GM19351 (cell line): ENCODE data around the gene CARD14.
"Not testable (repeated sequence)": the region's sequence is repeated elsewhere in the genome, so short reads cannot be mapped to it uniquely, and the experiment has no call there.

Experiments
- ATAC-seq: cut with Tn5 transposase; IDR thresholded peaks from one replicate; pipeline ENCODE4 v1.9.1; 2021; ENCODE audit warnings: mild to moderate bottlenecking, moderate library complexity; ENCODE audit not compliant: unreplicated experiment

CARD14 gene

DNA sequence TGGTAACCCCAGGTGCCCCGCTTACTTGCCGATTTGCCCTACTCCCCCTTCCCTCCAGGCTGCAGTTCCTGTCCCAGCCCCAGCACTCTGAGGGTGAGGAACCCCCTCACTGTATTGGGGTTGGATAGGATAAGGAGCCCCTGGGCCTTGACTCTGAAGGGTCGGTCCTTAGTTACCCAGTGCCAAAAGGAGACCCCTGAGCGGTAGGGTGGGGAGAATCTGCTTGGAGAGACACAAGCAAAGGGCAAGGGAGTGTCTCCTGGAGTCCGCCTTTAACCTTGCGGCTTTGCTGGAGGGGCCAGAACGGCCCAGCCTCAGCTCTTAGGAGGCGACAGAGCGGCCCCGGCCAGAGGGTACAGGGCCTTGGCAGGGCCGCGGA lies 13.0 kb downstream of the CARD14 start:
- ATAC-seq: no peak

DNA sequence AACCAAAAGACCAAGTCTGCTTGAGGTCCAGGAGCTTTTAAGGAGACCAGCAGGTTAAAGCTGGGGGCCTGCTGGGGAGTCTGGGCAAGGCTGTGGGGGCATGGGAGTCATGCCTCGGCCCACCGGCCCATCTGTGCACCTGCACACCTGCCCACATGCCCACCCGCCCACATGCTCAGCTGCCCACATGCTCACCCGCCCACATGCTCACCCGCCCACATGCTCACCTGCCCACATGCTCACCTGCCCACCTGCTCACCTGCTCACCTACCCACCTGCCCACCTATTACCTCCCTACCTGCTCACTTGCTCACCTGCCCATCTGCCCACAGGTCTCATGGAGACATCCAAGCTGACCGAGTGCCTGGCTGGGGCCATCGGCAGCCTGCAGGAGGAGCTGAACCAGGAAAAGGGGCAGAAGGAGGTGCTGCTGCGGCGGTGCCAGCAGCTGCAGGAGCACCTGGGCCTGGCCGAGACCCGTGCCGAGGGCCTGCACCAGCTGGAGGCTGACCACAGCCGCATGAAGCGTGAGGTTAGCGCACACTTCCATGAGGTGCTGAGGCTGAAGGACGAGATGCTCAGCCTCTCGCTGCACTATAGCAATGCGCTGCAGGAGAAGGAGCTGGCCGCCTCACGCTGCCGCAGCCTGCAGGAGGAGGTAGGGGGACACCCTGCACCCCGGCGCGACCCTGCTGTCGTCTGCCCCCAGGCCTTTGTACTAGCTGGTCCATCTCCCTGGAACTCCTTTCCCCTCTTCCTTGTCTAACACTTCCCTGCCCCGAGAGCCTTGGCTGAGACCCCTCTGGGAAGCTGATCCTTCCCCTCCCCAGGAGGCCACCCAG lies 14.0 kb downstream of the CARD14 start:
- ATAC-seq: no peak

DNA sequence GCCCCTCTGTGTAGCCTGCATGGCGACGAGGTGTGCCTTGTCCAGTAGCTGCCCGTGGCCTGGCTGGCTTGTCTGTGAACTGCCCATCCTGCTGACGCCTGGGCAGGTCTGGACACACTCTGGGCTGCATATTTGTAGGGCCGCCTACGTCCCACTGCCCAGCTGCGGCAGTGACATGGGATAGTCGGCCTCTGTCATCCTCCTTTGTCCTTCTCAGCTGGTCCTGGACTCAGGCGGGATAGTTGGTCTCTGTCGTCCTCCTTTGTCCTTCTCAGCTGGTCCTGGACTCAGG lies 14.5 kb downstream of the CARD14 start:
- no peak for ATAC-seq

DNA sequence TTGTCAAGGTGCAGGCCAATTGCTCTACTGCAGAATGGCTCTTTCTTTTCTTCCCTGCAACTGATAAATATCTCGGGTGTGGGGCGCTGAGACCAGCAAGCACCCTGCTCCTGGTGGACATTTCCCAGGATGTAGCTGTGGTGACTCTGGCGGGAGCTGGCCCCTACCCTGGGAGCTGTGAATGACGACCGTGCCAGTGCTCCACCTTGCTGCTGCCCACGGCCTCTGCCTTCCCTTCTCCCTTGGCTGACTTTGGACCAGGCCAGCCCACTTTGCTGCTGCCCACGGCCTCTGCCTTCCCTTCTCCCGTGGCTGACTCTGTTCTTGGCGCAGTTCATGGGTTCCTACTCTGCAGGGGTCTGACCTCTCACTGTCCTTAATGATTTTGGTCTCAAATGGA lies 16.1 kb downstream of the CARD14 start:
- no peak for ATAC-seq

DNA sequence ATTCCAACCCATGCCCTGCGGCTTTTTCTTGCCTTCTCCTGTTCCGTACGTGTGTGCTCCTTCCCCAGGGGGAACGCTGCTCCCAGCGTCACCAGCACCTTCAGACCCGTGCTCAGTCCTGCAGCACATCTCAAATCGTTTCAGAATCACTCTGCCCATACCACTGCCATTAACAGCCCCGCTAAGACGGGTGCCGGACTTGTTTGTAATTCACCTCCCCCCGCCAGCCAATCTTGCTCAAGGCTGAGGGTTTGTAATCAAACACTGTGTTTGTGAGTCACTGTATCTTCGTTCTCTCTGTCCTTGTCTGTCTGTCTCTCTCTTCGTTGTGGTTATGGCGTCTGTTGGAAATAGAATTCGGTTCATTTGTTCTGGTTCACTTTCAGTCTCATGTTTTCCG lies 17.3 kb downstream of the CARD14 start:
- ATAC-seq: no peak

DNA sequence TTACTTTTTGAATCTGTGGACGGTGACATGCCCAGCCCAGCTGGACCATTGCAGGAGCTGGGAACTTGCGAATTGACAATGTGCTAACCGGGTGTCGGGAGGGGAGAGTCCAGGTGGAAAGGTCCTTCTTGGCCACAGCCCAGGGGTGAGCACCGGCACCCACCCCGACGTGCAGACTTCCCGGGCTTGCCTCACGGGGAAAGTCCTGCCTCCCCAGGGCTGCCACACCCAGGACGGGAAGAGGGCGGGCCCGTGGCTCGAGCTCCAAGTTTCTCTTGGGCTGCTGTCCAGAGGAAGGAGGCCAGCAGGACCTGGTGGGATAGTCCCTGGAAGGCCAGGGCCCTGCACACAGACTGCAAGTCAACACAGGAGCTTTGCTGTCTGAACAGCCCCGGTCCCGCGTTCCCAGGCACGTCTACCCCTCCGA lies 17.7 kb downstream of the CARD14 start:
- ATAC-seq: no peak

DNA sequence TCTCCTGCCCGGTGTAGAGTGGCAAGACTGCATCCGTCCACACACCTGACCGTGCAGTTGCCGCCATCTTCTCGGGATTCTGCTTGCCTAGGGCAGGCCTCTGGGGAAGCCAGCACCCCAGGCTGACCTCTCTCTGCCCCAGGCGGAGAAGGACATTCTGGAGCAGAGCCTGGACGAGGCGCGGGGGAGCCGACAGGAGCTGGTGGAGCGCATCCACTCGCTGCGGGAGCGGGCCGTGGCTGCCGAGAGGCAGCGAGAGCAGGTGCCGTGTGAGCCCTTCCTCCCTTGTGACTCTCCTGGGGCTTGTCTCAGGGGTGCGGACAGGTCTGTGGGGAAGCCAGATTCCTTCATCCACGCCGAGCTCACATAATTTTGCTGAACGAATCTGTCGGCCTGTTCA lies 19.8 kb downstream of the CARD14 start:
- no peak for ATAC-seq

DNA sequence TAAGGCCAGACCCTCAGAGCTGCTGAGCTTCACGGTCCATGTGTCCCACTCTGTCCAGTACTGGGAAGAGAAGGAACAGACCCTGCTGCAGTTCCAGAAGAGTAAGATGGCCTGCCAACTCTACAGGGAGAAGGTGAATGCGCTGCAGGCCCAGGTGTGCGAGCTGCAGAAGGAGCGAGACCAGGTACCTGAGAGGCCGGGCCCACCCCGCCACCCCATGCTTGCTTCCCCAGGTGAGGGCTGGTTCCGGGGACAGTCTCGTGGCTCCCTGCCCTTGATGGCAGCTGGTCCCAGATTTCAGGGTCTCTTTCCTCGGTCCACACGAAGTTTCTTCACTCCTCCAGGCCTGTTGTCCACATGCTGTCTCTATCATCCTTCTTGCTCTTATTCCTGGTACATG lies 20.9 kb downstream of the CARD14 start:
- ATAC-seq: no peak

DNA sequence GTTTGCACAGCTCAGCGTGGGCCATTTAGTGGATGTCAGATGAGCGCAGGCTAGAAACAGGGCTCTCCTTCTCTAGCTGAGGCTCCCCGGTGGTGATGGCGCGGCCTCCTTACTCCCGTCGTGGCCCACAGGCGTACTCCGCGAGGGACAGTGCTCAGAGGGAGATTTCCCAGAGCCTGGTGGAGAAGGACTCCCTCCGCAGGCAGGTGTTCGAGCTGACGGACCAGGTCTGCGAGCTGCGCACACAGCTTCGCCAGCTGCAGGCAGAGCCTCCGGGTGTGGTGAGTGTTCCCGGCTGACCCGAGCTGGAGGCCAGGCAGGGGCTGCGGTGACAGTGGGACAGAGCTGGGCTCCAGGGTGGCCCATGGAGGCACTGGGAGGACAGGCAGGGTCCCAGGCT lies 21.4 kb downstream of the CARD14 start:
- no peak for ATAC-seq

DNA sequence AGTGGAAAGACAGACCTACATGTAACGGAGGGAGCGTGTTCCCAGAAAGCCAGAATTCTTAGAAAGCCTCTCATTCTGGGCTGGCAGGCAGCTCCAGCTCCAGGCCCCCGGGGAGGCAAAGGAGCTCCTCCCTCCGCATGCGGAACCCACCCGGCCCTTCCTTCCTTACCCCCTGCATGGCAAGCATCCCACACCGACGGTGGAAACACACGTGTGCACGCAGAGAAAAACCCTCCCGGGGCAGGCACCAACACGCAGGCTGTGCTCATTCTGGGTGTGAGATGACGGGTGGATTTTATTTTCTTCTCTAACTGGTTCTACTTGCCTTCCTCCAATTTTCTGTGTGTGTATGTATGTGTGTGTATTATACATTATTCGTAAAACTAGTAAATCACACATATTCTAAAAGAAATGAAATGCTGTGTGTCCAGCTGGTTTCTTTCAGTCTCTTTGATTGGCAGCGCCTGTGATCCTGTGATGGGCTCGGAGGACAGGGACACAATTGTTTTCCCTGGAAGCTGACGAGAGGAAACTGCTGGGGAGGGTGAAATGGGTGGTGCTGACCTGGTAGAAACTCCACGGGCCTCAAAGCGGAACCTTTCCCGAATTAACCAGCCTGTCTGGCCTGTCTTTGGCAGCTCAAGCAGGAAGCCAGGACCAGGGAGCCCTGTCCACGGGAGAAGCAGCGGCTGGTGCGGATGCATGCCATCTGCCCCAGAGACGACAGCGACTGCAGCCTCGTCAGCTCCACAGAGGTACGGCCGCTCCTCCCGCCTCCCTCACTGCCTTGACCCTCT lies 22.2 kb downstream of the CARD14 start:
- no peak for ATAC-seq

DNA sequence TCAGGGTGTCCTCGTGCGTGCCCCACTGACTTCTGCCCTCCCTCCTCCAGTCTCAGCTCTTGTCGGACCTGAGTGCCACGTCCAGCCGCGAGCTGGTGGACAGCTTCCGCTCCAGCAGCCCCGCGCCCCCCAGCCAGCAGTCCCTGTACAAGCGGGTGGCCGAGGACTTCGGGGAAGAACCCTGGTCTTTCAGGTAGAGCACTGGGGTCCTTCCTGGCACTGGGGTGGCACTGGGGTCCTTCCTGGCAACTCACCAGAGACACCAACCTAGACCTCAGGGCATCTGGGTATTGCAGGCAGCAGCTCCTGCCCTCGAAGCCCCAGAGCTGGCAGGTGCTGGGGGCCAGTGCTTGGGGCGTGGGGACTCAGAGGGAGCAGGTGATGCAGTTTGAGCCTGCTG lies 25.3 kb downstream of the CARD14 start:
- no peak for ATAC-seq

DNA sequence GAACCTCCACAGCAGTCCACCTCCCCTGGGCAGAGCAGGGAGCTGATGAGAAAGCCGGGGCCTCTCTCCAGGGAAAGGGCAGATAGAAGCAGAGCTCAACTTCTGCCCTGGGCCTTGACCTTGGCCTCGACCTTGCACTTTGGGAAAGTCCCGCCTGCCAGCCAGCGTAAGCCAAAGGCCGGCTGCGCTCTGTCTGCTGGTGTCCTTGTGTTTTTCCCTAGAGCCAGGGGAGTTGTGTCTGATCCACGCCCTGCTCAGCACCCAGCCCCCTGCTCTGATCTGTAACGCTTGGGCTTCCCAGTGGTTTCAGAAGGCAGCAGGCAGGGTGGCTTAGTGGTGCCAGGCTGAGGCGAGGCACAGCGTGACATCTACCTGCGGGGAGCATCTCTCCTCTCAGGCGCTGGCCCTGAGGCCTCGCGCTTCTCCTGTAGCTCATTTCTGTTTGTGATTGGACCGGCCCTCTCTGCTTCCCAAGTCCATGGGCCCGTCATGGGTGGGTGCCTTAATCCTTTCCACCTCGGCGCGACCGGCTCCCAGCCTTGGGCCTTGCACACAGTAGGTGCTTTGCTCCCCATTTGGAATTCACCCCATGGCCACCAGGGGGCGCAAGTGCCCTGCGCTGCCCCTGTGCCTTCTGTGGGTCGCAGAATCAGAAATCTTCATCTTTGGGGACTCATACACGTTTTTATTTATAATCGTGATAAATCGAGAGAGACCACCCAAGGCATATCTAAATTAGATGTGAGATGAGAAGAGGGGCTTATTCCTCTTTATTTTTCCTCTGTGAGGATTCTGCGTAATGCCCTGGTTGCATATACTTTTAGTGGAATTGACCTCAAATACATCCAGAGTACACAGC lies 26.1 kb downstream of the CARD14 start:
- no peak for ATAC-seq

DNA sequence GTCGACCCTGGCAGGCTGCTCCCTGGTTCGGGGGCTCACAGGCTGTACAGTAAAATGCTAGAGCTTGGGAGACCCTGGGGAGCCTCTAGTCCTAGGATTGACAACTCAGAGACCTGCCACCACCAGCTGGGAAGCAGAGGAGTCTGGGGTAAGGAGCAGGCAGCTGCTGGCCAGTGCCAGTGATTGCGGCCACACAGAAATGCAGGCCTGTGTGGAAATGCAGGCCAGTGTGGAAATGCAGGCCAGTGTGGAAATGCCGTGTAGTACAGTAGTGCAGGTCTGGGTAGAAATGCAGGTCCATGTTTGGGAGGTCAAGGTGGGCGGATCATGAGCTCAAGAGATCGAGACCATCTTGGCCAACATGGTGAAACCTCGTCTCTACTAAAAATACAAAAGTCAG lies 26.8 kb downstream of the CARD14 start:
- no peak for ATAC-seq

DNA sequence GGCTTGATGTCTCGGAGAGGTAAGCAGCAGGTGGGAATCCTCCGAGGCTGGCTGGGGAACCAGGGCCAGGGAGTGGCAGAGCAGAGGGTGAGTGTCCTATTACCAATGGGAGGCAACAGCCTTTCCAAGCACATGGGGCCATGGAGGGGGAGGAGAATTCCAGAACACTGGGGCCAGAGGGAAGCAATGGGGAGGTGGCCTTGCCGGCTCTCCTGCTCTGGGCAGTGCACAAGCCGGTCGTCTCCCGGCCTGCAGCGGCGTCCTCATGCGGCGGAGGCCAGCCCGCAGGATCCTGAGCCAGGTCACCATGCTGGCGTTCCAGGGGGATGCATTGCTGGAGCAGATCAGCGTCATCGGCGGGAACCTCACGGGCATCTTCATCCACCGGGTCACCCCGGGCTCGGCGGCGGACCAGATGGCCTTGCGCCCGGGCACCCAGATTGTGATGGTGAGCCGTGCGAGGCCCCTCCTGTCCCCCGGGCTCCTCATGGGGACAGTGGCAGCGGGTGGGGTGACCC lies 28.4 kb downstream of the CARD14 start:
- ATAC-seq: no peak

DNA sequence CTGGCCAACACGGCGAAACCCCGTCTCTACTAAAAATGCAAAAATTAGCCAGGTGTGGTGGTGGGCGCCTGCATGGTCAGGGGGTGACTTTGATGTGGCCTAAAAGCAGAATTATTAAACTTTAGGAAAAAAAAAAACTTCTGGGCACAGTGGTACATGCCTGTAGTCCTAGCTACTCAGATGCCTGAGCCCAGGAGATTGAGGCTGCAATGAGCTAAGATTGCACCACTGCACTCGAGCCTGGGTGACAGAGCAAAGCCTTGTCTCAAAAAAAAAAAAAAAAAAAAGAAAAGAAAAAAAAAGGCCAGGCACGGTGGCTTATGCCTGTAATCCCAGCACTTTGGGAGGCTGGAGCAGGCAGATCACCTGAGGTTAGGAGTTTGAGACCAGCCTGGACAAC lies 29.5 kb downstream of the CARD14 start:
- ATAC-seq: not testable (repeated sequence)

DNA sequence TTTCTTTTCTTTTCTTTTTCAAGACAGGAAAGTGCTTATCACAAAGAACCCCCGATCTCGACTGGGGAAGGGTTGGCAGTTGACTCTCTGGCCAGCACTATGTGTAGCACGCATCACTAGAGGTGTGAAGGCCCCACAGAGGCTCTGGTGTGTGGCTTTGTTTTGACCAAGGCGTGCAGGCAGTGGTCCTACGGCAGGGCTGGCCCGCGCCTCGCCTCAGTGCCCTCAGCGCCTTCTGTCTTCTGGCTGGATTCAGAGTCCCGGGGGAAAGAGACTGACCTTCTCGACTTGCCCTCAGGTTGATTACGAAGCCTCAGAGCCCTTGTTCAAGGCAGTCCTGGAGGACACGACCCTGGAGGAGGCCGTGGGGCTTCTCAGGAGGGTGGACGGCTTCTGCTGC lies 31.6 kb downstream of the CARD14 start:
- no peak for ATAC-seq

DNA sequence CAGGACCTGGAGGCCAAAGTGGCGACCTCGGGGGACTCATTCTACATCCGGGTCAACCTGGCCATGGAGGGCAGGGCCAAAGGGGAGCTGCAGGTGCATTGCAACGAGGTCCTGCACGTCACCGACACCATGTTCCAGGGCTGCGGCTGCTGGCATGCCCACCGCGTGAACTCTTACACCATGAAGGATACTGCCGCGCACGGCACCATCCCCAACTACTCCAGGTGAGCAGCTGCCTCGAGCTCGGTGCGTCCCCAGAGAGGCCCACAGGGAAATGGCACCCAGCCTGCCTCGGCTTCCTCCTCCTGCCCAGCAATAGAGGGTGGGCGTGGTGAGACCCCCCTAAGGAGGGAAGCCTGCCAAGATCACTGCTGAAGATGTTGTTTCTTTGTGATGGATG lies 32.4 kb downstream of the CARD14 start:
- no peak for ATAC-seq

DNA sequence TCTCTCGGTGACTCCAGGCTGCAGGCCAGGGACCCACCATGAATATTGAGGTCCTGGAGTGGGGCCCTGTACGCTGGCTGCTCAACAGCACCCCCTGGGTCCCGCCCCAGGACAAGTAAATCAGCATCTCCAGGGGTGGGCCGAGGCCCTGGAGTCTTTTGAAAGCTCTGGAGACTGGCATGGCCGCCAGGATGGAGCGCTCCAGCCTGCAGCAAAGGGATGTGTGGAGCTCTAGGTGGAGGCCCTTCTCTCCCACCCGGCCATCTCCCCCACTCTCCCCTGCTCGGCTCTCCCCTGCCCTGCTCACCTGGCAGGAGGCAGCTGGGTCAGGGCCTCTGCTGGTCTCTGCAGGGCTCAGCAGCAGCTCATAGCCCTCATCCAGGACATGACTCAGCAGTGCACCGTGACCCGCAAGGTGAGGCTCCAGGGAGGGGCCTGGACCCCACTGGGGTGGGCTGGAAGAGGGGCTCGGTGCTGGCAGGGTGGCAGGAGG lies 33.7 kb downstream of the CARD14 start:
- no peak for ATAC-seq

DNA sequence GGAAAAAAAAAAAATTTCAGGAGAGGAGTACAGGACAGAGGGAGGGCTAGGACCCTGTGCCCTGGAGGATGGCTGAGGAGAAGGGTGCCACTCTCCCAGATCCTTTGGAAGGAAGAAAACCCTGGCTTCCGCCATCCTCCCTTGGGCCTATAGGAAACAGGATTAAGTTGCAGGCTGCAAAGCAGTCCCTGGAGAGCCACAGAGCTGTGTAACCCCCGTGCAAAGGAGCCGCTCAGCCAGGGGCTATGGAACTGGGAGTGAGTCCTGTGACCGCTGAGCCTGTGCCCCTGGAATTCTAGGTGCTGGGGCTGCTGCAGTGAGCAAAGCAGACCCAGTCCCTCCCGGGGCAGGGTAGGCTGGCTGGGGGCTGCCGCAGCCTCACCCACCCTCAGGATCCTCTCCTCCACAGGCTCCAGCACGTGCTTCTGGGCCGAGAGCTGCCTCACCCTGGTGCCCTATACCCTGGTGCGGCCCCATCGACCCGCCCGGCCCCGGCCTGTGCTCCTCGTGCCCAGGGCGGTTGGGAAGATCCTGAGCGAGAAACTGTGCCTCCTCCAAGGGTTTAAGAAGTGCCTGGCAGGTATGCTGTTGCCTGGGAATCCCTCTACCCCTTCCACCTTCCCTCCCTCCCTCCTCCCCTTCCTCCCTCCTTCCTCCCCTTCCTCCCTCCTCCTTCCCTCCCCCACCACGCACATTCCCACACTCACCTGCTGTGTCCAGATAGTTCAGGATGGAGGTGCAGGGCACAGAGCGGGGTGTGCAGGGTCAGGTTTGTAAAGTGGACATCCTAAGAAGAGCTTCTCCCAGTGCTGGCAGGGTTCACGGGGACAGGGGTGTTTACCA lies 35.0 kb downstream of the CARD14 start:
- no peak for ATAC-seq

DNA sequence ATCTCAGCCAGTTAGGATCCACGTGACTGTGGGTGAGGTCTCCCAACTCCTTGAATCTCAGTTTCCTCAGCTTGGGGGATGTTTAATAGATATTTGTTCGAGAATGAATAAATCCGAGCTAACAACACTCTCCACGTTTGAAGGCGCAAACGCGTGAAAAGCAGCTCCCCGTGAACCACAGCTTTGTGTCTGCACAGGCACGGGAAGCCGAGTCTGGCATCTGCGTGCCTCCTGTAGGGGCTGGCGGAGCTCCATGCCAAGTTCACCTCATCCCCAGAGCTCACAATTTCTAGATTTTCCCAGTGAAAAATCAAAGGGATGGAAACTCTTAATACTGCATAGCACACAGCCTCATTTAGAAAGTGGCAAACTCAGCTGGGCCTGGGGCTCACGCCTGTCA lies 36.0 kb downstream of the CARD14 start:
- no peak for ATAC-seq
